Measurements from ENCODE around the gene CIDEB.
A peak's percentile ranks its signal among the peaks of the same experiment; 100 is the strongest.
"Not testable (repeated sequence)": the region's sequence is repeated elsewhere in the genome, so short reads cannot be mapped to it uniquely, and the experiment has no call there.

The CIDEB gene

DNA sequence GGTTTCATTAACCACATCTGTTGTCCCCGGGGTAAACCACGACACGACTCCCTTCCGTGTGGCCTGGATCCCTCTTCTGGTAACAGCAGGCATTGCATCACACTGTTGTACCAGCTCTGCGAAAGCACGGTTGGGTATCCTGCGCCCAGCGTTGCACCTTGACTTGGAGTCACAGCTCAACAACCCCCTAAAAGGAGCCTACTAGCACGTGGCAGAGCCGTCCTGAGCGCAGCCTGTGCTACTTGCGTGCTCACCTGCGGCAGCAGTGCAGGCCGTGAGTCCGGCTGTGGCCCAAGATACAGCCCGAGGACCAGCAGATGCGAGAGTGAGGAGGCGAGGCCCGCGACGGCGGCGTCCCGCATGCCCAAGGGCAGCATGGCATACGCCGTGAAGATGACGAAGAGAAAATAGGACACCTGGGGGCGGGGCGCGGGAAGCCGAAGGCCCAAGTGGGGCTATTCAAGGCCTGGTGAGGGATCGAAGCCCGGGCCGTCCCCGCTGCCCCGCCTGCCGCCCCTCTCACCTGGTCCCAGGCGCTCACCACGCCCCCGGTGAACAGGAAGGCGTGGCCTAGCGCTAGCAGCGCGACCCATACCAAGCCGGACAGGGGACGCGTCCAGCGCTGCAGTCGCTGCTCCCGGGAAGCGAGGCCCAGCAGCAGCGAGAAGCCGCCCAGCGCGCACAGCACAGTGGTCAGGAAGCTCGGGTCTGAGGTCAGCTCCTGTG, 24.7 kb upstream of the CIDEB start:
- DNase-seq (ENCODE audit: low read depth in 2 of 2): peak; percentile 79 to 81

DNA sequence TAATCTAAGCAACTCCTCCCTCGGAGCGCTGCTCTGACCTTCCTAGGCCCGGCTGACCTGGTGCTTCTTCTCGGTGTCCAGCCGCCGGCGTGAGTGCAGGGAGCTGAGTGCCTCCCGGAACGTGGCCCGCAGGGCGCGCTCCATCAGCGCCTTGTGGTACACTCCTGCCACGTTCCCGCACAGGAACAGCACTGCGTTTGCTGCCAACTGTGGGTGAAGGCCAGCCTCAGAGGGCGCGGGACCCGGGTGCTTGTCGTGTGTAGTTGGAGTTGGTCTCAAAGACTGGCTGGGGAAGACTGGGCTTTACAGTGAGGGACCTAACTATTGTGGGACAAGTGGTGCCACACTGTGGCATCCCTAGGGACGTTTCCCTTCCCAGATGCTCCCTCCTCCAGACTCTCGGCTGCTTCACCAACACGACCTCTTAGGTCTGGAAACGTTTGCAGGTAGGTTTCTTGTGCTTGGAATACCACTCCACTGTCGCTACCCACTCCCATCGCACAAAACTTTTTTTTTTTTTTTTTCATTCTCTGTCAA, 24.0 kb upstream of the CIDEB start:
- no peak for DNase-seq (ENCODE audit: low read depth in 2 of 2)

DNA sequence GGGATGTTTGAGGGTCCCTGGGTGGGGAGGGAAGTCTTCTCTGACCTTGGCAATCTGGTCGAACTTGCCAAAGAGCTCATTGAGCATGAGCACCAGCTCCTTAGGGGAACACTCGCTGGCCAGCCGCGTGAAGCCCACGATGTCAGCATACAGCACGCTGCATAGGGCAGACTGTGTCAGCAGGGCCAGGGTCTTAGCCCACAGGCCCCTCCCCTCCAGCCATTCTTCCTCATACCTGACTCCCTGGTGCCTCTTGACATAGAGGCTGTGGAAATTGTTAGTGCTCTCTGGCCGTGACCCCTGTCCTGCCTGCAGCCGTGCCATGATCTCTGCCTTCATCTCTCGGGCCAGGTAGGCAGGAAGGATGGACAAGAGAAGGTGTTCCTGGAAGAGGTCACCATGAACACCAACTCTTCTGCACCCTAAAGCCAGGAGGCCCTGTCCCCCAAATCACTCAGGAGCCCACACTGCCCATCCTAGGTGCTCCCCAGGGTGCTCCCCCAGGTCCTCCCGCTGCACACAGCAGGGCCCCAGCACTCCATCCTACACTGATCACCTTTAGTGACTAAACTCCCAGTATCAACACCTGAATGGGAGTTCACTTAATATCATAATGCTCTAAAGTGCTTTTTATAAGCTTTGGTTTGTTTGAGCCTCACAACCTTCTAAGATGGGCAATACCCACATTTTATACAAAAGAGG, 23.3 kb upstream of the CIDEB start:
- no peak for DNase-seq (ENCODE audit: low read depth in 2 of 2)

DNA sequence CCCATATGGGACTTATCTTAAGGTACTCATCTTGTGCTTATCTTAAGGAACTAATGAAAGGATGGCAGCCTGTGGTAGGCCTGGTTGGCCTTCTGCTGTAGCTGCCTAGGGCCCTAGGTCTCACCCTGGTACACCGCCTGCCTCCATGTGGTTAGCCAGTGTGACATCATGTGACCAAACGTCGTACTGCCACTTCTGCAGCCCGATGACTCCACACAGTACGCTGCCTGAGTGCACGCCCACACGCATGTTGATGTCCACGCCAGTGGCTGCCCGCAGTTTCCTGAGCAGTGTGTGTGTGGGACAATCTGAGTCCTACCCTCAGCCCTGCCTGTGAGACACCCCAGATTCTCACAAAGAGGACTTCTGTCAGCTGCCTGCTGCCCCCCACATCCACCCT, 22.0 kb upstream of the CIDEB start:
- DNase-seq (ENCODE audit: low read depth in 2 of 2): peak in 1 of 2 donors; percentile 38

DNA sequence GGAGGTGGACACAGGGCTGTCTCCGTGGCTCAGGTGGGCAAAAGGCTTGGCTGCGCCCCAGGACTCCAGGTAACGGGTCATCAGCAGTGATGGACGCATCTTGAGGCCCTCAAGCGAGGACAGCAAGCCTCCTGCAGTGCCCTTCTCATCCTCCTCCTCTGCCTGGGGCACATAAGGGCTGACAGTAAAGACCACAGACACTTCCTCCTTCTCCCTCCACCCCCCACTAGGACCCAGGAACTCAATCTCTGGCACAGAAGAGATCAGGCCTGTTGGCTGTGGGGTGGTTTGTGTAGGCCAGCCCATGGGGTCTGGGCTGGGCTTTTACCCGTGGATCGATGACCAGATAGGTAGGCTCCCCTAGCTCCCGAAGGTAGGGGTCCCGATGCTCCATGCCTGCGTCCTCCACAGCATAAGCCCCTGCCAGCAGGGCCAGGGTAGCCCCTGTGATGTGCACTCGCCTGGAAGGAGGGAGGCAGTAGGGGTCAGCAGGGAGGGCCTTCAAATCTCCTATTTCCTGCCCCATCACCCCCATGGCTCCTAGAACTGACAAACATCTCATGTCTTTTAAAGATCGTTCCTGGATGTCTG, 21.4 kb upstream of the CIDEB start:
- DNase-seq (ENCODE audit: low read depth in 2 of 2): no peak

DNA sequence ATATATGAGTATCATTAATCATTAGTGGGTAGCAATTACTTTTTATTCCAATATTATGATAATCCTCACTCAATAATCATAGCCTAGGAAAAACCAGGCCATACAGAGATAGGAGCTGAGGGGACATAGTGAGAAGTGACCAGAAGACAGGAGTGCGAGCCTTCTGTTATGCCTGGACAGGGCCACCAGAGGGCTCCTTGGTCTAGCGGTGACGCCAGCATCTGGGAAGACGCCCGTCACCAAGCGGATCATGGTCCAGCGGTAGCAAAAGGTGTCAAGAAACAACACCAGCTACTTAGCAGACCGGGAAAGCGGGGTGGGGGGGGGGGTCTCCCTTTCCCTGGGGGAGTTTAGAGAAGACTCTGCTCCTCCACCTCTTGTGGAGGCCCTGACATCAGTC, 20.1 kb upstream of the CIDEB start:
- not testable (repeated sequence) for DNase-seq (ENCODE audit: low read depth in 2 of 2)

DNA sequence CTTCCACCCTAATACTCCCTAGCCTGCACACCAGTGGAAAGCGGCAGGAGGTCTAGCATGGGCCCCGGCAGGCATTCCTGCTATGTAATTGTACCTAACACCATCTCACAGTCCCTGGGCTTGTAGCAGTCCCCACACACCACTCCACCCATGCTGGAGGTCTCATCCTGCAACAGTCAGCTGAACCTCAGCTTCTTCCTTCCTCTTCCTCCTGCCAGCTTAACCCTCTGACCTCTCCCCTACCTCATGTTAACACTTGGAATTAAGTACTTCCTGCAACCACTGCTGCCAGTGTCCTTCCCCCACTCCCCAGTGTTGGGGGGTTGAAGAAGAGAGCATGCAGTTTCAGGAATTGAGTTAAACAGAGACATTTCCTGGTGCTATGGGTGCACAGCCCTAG, 19.5 kb upstream of the CIDEB start:
- no peak for DNase-seq (ENCODE audit: low read depth in 2 of 2)

DNA sequence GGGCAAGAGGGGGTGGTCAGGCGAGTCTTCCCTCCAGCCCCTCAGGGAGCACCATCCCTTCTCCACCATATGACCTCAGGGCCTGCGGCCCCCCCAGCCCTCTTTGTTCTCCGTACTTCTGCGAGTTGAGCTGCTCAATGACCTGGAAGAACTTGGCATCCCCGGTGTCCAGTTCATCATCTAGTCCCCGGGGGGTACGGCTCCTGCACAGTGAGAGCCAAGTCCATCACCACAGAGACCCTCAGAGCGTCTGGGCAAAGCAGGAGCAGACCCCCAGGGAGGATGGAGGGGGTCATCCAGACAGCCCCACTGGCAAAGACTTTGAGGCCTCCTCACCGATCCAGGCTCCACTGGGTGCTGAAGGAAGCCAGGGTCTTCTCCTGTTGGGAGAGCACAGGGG, 18.2 kb upstream of the CIDEB start:
- DNase-seq (ENCODE audit: low read depth in 2 of 2): no peak

DNA sequence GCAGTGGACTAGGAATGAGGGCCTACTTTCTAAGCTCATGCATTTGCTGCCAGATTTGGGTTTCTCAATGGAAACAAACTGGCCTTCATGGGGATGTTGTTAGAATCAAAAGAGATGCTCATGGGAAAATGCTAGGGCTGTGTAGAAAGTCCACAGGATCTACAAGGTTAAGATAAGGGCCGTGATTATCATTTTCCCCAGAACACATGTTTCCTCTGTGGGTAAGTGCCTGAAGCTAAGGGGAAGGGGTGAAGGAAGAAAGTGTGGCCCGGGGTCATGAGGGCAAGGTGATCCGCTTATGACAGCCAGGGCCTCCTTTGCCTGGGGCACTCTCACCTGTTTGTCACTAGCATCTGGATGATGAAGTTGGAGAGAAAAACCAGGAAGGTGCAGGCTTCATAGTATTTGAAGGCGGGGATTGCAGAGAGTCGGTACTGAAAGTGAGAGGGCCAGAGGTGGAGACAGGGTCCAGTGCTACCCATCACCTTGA, 17.3 kb upstream of the CIDEB start:
- no peak for DNase-seq (ENCODE audit: low read depth in 2 of 2)

DNA sequence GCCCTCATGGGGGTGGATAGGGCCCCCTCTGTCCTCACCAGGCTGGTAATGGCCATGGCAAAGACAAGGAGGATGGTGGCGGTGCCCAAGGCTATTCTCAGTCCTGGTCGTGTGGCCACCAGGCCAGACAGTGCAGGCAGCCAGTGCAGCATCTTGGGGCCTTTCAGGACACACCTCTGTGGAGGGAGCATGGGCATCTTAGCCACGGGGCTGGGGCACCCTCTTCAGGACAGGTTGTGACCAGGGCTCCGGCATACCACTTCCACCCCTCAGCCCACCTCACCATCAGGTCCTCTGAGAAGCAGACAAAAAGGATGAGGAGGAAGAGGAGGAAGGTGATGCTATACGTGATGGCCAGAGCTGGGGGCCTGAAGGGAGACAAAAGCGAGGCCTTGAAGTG, 16.2 kb upstream of the CIDEB start:
- DNase-seq (ENCODE audit: low read depth in 2 of 2): no peak

DNA sequence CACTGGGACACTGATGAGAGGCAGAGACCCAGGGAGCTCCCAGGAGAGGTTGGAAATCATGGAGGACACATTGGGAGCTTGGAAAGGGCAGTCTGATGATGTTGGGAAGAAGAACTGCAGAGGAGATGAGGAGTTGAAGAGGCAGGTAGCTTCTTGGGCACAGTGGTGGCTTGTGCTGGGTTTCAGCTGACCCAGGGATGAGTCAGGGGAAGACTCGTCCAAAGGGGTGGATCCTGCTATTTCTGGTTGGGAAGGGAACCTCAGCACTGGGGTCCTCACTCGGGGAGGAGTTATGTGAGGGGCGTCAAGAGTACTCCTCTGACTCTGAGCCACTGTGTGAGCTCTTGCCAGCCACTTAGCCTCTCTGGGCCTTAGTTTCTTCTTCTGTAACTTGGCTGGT, 15.6 kb upstream of the CIDEB start:
- DNase-seq (ENCODE audit: low read depth in 2 of 2): no peak

DNA sequence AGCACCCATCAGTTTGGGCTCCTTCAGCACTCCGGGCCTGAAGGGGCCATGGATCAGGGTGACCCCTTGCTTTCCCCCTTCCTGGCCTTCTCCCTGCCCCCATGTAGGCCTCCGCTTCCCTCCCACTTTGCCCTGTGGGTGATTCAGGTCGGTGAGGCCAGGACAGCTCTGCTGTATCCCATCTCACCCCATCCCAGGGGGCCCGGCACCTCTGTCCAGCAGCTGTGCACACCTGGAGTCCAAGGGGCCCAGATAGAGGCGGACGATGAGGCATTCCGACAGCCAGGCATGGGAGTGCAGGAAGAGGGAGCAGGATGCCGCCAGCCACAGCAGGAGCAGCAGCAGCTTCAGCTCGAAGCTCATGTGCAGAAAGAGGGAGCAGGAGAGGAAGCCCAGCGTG, 14.9 kb upstream of the CIDEB start:
- no peak for DNase-seq (ENCODE audit: low read depth in 2 of 2)

DNA sequence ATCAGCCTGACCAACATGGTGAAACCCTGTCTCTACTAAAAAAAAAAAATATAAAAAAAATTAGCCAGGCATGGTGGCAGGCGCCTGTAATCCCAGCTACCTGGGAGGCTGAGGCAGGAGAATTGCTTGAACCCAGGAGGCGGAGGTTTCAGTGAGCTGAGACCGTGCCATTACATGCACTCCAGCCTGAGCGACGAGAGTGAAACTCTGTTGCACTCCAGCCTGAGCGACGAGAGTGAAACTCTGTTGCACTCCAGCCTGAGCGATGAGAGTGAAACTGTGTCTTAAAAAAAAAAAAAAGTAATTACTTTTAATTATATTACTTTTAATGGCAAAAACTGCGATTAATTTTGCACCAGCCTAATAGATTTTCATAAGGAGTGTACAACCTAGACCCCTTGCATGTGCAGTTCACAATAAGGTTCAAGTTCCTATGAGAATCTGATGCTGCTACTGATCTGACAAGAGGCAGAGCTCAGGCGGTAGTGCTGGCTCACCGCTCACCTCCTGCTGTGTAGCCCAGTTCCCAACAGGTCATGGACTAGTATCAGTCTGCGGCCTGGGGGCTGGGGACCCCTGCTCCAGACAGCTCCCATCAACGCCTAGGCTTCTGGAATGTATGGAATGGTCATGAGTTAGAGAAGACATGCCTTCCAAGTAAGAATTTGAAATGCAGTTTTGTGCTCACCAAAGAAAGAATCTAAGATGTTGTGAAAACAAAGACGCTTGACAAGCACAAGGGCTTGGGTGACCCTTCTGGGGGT, 13.6 kb upstream of the CIDEB start:
- DNase-seq (ENCODE audit: low read depth in 2 of 2): no peak

DNA sequence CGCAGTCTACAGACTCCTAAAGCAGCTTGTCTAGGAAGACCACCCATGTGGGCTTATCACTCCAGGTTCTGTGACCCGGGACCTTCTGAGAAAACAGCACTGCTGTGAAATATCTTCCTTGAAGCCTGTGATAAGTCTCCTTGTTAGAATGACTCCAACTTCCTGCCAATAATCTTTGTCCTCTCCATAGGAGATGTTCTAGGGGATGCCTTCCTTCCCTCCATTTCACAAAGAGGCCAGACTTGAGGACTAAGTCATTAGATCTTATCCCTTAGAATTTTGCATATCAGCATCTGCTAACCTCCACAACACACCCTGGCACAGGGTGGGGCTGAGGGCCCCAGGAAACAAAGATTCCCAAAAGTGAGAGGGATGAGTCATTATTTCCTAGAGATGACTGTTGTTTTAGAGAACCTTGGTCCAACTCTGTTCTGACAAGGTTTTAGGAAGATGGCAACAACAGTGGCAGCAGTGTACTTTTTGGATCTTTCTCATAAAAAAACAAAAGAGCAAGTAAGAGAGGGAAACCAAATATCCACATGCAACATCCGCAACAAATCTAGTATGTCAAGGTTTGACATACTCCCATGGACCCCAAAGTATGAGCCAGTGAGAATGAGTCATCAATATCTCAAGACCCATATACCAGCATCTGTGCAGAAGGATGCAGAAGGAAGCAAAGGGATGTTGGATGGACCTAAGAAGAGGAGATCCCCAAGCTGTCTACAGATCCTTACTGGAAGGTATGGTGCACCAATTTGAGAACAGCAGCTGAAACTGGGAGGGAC, 9.6 kb upstream of the CIDEB start:
- no peak for DNase-seq (ENCODE audit: low read depth in 2 of 2)

DNA sequence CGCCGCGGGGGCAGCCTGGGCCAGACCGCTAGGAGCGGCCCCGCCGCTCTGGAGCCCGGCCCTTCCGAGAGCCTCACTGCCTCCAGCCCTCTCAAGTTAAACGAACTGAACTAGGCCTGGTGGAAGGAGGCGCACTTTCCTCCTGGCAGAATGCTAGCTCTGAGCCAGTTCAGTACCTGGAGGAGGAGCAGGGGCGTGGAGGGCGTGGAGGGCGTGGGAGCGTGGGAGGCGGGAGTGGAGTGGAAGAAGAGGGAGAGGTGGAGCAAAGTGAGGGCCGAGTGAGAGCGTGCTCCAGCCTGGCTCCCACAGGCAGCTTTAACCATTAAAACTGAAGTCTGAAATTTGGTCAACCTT, 8.8 kb upstream of the CIDEB start:
- DNase-seq (ENCODE audit: low read depth in 2 of 2): no peak

DNA sequence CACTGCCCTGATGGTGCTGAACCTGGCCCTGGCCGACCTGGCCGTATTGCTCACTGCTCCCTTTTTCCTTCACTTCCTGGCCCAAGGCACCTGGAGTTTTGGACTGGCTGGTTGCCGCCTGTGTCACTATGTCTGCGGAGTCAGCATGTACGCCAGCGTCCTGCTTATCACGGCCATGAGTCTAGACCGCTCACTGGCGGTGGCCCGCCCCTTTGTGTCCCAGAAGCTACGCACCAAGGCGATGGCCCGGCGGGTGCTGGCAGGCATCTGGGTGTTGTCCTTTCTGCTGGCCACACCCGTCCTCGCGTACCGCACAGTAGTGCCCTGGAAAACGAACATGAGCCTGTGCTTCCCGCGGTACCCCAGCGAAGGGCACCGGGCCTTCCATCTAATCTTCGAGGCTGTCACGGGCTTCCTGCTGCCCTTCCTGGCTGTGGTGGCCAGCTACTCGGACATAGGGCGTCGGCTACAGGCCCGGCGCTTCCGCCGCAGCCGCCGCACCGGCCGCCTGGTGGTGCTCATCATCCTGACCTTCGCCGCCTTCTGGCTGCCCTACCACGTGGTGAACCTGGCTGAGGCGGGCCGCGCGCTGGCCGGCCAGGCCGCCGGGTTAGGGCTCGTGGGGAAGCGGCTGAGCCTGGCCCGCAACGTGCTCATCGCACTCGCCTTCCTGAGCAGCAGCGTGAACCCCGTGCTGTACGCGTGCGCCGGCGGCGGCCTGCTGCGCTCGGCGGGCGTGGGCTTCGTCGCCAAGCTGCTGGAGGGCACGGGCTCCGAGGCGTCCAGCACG, 8.2 kb upstream of the CIDEB start:
- DNase-seq (ENCODE audit: low read depth in 2 of 2): no peak

DNA sequence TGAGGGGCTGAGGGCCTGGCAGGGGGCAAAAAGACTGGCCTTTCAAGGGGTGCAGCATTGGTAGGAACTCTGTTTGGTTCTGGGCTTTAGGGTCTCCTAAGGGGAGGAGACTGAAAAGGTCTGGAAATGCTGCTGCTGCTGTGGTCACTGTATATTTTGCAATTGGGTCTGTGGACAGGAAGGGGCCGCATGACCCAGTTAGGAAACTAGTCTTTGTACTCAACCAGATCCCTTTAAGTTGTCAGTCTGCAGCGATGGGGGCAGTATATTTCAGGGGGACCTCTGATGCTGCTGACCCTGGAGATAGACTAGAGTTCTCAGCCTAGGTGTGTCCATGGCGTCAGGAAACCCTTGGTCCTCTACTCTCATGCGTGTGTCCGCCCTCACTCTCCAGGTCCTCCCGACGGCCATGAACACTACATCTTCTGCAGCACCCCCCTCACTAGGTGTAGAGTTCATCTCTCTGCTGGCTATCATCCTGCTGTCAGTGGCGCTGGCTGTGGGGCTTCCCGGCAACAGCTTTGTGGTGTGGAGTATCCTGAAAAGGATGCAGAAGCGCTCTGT, 7.5 kb upstream of the CIDEB start:
- DNase-seq (ENCODE audit: low read depth in 2 of 2): no peak

DNA sequence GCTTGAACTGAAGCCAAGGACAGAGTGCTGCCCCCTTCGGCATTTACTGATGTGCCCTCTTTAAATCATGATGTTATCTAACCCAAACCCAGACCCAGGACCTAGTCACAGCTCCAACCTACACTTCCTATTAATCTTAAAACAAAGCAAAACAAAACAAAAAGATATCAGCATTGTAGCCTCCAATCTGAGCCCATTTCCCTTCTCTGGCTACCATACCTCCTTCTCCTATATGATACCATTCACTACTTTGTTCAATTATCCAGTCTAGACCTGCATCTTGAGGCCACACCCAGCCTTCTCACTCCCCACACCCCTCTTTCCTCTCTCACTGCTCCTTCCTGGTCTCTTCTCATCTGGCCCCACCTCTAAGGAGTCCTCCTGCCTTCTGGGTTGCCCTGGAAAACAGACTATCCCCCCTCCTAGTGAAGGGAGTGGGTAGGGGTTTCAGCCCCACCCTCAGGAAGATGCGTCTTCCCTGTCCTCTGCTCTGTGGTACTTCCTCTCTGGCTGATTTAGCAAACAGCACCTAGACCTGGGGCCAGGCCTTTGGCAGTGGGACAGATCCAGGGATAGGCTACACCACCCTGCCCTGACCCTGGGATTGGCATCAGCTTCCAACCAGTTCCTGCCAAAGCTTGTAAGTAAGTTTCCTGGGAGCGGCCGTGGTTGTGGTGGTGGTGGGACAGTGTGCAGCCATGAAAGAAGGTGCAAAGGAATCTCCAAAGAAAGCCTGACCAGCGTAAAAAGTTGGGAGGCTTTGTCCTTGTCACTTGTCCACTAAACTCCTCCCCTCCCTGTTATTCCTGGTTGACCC, 6.8 kb upstream of the CIDEB start:
- no peak for DNase-seq (ENCODE audit: low read depth in 2 of 2)

DNA sequence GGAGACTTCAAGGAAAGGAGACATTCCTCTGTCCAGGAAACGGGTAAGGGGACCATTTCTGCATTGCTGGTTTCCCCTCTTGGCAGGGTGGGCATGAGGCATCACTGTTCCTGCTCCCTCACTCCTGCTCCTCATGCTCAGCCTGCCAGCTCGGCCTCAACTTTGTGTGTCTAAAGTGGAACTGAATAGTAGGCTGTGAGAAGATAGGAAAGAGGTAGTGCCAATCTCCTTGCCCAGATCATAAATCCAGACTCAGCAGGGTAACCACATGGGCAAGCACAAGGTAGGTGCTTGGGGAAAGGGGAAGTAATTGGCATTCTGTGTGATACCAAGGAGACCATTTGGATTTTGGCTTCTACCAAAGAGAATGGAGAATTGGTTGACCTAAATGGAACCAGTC, 6.1 kb upstream of the CIDEB start:
- no peak for DNase-seq (ENCODE audit: low read depth in 2 of 2)

Data from stimulated activated CD4-positive, alpha-beta T cell treated with anti-CD3 and anti-CD28 coated beads, Interleukin-15, amount 100 ng/mL, for 48 hours (primary cell).